HG03378 (cell line): ENCODE data around the gene HEPACAM.

Source experiments
- ATAC-seq: cut with Tn5 transposase; IDR thresholded peaks from one replicate; pipeline ENCODE4 v1.9.1; 2021; ENCODE audit warnings: mild to moderate bottlenecking, moderate library complexity; ENCODE audit not compliant: unreplicated experiment

The HEPACAM gene

DNA sequence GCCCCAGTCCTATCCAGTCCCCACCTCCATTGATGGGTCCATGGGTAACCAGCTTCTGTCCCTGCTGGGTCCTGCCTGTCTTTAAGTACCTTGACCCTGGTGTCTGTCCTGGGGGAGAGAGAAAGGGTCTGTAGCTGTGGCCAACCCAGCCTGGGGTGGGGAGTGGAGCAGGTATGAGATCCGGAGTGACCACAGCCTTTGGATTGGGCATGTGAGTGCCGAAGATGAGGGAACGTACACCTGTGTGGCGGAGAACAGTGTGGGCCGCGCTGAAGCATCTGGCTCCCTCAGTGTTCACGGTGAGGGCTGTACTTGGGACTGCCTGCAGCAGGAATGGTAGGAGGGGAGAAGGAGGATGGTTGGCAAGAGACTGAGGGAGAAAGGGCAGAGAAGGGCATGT, 65.4 kb downstream of the HEPACAM start:
- ATAC-seq, result no peak

DNA sequence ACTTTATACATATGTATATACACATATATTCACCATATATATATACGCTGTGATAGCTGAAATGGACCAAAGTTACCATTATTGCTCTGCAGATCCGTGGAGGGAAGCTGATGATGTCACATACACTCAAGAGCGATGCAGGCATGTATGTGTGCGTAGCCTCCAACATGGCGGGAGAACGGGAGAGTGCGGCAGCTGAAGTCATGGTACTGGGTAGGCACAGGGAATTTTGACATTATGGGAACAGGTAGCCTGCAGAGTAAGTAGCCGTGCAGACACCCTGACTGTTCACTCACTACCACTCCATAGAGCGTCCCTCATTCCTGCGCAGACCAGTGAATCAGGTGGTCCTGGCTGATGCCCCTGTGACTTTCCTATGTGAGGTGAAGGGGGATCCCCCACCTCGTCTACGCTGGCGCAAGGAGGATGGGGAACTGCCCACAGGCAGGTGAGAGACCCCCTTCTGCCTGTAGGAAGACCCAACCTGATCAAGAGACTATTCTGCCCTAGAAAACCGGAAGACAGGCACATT, 65.9 kb downstream of the HEPACAM start:
- ATAC-seq, result no peak

DNA sequence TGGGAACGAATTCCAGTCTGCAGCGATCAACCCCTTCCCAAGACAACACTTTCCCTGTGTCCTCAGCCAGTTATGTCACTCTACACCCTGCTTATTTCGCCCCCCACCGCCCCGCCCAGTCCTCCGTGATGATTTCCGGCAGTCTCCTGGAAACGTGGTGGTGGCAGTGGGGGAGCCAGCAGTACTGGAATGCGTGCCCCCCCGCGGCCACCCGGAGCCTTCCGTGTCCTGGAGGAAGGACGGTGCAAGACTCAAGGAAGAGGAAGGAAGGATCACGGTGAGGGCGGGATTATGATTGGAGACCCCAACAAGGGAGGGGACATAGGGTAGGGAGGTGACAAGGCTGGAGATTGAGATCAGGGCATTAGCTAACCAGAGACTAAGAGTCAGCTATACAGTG, 66.5 kb downstream of the HEPACAM start:
- ATAC-seq, result no peak
